Adrenal gland (tissue), 12 donors: ENCODE data around the gene ARHGAP4. TPM values are rescaled to one million over a fixed set of nuclear protein-coding genes. Genes with fewer than 3 reads are reported as not detected.

Source experiments
- DNase-seq, 7 donors: peaks; one replicate each; pipeline ENCODE4 v3.0.0-alpha.2; 2019 to 2020
- H3K27ac ChIP-seq, 5 donors: fragments of 200-600 bp; sonication (generic) in 4 of 5; 1 replicate in 3 of 5; 2 replicates in 2 of 5; pipeline versions ENCODE4 v1.5.1 to v1.8.0; 2016 to 2020; ENCODE audit warnings: mild to moderate bottlenecking in 1 of 5
- H3K27me3 ChIP-seq: fragments of 200-600 bp; 2 replicates; pipeline ENCODE4 v1.8.0; 2021
- H3K36me3 ChIP-seq, 2 donors: fragments of 200-600 bp; replicated peaks in 1 of 2; 1 replicate in 1 of 2; 2 replicates in 1 of 2; pipeline versions ENCODE4 v1.5.1 to v1.8.0; 2018 to 2022
- H3K4me1 ChIP-seq, 2 donors: fragments of 200-600 bp; replicated peaks in 1 of 2; 1 replicate in 1 of 2; 2 replicates in 1 of 2; pipeline versions ENCODE4 v1.5.1 to v1.8.0; 2018 to 2021
- H3K4me3 ChIP-seq, 4 donors: fragments of 200-600 bp; sonication (generic) in 3 of 4; one replicate each; pipeline ENCODE4 v1.5.1; 2016 to 2018
- H3K9me3 ChIP-seq, 3 donors: fragments of 200-600 bp; sonication (generic) in 1 of 3; replicated peaks in 1 of 3; 1 replicate in 2 of 3; 2 replicates in 1 of 3; pipeline versions ENCODE4 v1.5.1 to v1.8.0; 2016 to 2021
- POLR2A ChIP-seq, 2 donors: fragments of 450-650 bp; IDR thresholded peaks; one replicate each; pipeline ENCODE4 v1.6.1; 2017; ENCODE audit warnings: antibody characterized with exemption in 2 of 2, mild to moderate bottlenecking in 2 of 2, moderate library complexity in 1 of 2
- WGBS, 4 donors: extraction: QIAGEN DNeasy Blood & Tissue Kit in 2 of 4; methylation state at CpG; one replicate each; pipeline versions ENCODE4 v1.1.5 to v1.1.7; 2013 to 2017; 5-methylcytosine and 5-hydroxymethylcytosine counted together
- intact Hi-C, 2 donors: fragments of 100-400 bp; cut with DNase I; formaldehyde crosslinking; loops; one replicate each; pipeline versions ENCODE4 v1.14.1 to v1.15.0; 2022 to 2023
- polyA plus RNA-seq, 3 donors: library from polyadenylated mRNA; stranded (reverse); fragments of 200-250 nt in 2 of 3; fragments of 350-450 nt in 1 of 3; fragmentation: Illumina TruSeq in 1 of 3; extraction: RNeasy Lipid Tissue Mini Kit (QIAGEN cat#74804) in 1 of 3; gene quantifications; one replicate each; pipeline ENCODE4 v1.2.3, GENCODE V29; 2013 to 2014
- total RNA-seq, 9 donors: library from RNA; depleted of rRNA in 4 of 9; stranded (reverse); fragments of >200 nt in 4 of 9; fragments of 120-200 nt in 1 of 9; fragmentation: NEBNext Ultra II Directional in 1 of 9; extraction: Animal tissue kit (Norgen Biotek cat#: 25700) in 1 of 9; gene quantifications; one replicate each; pipeline versions ENCODE4 v1.1.0 to v1.2.4, GENCODE V29; 2013 to 2023
- TF ChIP-seq, protein P1 (sequence below), 6 experiments: fragments of 450-650 bp in 4 of 6; fragments of 200-600 bp in 2 of 6; sonication (generic) in 1 of 6; IDR thresholded peaks; 1 replicate in 5 of 6; 2 replicates in 1 of 6; pipeline versions ENCODE4 v1.5.1 to v1.8.0; 2016 to 2021; ENCODE audit warnings: antibody characterized with exemption in 6 of 6, mild to moderate bottlenecking in 2 of 6, moderate library complexity in 1 of 6
- donor health status: healthy with polysubstance abuse.
- donor health status: Bipolar disorder and iron deficiency.
- donor health status: DM: yes; HTN: yes; CAD: no.
- donor health status: DM: no; HTN: no; CAD: no.
- donor health status: DM: no; HTN: no; CAD: no.
- donor health status: DM: yes; HTN: yes; CAD: no.

ARHGAP4 gene
- total and polyA plus RNA-seq, 12 donors: 1.5 to 316 (median 46.0) TPM

DNA sequence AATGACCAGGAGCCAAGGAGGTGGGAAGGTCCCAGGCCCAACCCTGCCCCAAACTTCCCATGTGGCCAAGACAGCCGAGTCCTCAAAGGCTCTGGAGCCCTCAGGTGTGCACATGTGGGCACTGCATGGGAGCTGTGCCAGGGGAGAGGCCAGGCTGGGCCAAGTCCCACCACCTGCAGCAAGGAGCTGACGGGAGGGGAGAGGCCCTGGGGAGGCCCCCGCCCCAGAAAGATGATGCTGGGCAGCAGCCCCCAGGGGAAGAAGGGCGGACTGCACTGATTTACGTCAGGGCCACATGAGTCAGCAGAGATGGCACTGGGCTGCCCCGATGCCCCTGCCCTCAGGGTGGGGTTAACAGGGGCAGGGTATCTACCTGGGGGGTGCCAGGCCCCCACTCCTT lies 41.5 kb downstream of the ARHGAP4 start:
- intact Hi-C loops: no loop called here
- no peak for DNase-seq
- 25 to 49% (median 41%) methylated on average over 1 to 6 of the region's 6 CpGs for WGBS, 4 donors
- no peak overlapping the region for H3K4me3 ChIP-seq
- no peaks in the 10 kb centered on the region for H3K9me3 ChIP-seq
- TF ChIP-seq POLR2A (IDR thresholded peaks at IDR 0.05): no peak
- TF ChIP-seq, protein P1, sequence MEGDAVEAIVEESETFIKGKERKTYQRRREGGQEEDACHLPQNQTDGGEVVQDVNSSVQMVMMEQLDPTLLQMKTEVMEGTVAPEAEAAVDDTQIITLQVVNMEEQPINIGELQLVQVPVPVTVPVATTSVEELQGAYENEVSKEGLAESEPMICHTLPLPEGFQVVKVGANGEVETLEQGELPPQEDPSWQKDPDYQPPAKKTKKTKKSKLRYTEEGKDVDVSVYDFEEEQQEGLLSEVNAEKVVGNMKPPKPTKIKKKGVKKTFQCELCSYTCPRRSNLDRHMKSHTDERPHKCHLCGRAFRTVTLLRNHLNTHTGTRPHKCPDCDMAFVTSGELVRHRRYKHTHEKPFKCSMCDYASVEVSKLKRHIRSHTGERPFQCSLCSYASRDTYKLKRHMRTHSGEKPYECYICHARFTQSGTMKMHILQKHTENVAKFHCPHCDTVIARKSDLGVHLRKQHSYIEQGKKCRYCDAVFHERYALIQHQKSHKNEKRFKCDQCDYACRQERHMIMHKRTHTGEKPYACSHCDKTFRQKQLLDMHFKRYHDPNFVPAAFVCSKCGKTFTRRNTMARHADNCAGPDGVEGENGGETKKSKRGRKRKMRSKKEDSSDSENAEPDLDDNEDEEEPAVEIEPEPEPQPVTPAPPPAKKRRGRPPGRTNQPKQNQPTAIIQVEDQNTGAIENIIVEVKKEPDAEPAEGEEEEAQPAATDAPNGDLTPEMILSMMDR (IDR thresholded peaks at IDR 0.05): no peak
- no peaks in the 10 kb centered on the region for H3K4me1 ChIP-seq
- H3K36me3 ChIP-seq: no peaks in the 10 kb centered on the region
- peaks cover 78% of the 10 kb centered on the region for H3K27me3 ChIP-seq
- peak overlapping the region in 1 of 5 donors; percentile 18 for H3K27ac ChIP-seq

DNA sequence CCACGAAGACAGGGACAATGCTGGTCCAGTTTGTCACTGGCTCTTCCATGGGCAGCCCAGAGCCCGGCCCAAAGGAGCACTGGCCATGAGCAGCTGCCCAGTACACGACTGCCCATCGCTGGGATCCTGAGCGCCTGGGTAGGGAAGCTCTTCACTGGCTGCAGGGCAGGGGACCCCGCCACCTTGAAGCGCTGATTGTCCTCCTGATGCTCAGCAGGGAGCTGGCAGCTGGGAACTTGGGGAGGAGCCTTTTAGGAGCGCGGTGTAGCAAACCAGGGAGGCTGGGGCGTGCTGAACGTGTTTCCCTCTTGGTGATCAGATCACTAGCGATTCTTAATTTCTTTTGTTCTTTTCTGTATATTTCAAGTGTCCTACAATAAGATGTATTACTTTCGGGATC lies 41.9 kb downstream of the ARHGAP4 start:
- no peaks in the 10 kb centered on the region for H3K4me1 ChIP-seq
- no peak overlapping the region for H3K27ac ChIP-seq
- 30 to 73% (median 58%) methylated on average over 2 to 13 of the region's 13 CpGs for WGBS, 4 donors
- H3K36me3 ChIP-seq: no peaks in the 10 kb centered on the region
- intact Hi-C loops: no loop called here
- no peak overlapping the region for H3K4me3 ChIP-seq
- TF ChIP-seq, protein P1 (IDR thresholded peaks at IDR 0.05): no peak
- no peak for DNase-seq
- H3K27me3 ChIP-seq: peaks cover 81% of the 10 kb centered on the region
- no peaks in the 10 kb centered on the region for H3K9me3 ChIP-seq

DNA sequence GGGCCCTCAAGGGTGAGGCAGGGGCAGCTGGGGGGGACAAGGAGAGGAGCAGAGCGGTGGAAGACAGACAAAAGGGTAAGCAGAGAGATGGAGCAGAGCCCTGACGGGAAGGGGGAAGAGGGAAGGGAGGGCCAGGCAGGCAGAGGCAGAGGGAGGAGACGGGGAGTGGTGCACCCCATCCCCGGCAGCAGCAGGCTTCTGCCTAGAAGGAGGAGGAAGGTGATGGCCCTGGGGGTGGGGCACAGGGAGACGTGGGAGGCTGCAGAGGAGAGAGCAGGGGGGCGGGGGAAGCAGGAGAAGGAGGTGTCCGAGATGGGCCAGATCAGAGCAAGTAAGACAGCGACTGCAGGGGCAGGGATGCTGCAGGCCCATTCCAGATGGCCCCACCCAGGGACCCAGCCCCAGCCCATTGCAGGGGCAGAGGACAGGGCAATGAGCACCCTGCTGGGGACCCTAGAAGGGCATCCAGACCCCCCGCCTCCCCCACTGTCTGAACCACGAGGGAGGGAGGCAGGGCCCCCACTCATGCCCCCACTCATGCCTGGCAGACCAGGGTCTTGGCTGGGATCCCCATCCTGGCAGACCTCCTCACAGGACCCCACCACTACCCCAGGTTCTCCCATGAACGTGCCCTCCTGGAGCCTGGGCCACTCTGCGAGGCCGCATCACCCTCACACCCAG lies 42.8 kb downstream of the ARHGAP4 start:
- intact Hi-C loops: no loop called here
- Histone ChIP-seq H3K27me3 (peaks cover 83% of the 10 kb centered on the region), H3K4me3 (no peak overlapping the region), H3K36me3 (no peaks in the 10 kb centered on the region), H3K4me1 (no peaks in the 10 kb centered on the region), H3K27ac (no peak overlapping the region), H3K9me3 (no peaks in the 10 kb centered on the region)
- TF ChIP-seq POLR2A (IDR thresholded peaks at IDR 0.05): no peak
- TF ChIP-seq, protein P1 (IDR thresholded peaks at IDR 0.05): no peak
- no peak for DNase-seq
- WGBS, 4 donors: 48 to 62% (median 53%) methylated on average over 6 to 13 of the region's 13 CpGs

DNA sequence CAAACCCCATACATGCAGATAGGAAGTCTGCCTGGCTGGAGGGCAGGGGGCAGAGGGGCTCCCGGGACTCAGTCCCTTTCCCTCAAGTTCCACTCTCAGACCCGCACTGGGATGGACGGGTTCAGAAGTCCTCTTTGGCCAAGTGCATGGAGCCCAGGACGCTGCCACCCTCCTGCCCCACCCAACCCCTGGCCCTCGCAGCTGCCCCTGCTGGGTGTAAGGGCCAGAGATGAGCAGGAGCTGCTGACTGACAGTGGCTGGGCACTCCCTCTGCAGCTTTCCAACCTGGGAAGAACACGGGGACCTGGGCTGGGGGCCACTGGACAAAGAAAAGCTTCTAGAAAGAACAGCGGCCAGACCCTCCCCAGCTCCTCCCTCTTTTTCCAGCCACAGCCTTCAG lies 43.5 kb downstream of the ARHGAP4 start:
- 57 to 64% (median 61%) methylated on average over 1 to 7 of the region's 7 CpGs for WGBS, 4 donors
- Histone ChIP-seq H3K9me3 (no peaks in the 10 kb centered on the region), H3K4me3 (no peak overlapping the region), H3K27ac (no peak overlapping the region), H3K27me3 (peaks cover 83% of the 10 kb centered on the region), H3K36me3 (no peaks in the 10 kb centered on the region), H3K4me1 (no peaks in the 10 kb centered on the region)
- DNase-seq: no peak
- TF ChIP-seq POLR2A (IDR thresholded peaks at IDR 0.05): no peak
- TF ChIP-seq, protein P1 (IDR thresholded peaks at IDR 0.05): no peak
- intact Hi-C loops: no loop called here
